Measurements from ENCODE around the gene TENM3. TPM values are rescaled to one million over a fixed set of nuclear protein-coding genes. Genes with fewer than 3 reads are reported as not detected.

Gene TENM3
- total and polyA plus RNA-seq, 10 of the 15 experiments (the other 5 are each of a cell fraction or from before 2014, with no cell fraction given) = 0.01 to 1.7 (median 0.08) TPM; not detected in 2

GRCh38 chr4:182600856-182601255, 357.7 kb downstream of the TENM3 start:
- no peaks in the 10 kb centered on the region for H4K20me1 ChIP-seq (ENCODE audit: control insufficient read depth, insufficient read depth)
- RAD21 ChIA-PET (ENCODE audit: unreplicated experiment) = interaction anchor here (0.7 kb wide), 1 partner anchor 318 kb away, joined by 3 read pairs; no protein-coding TSS in a partner anchor
- no TSS peak for BruUV-seq (replicated peaks)

GRCh38 chr4:182604161-182604622, 361.0 kb downstream of the TENM3 start:
- no peak overlapping the region for H3K9ac ChIP-seq (ENCODE audit: control insufficient read depth, insufficient read depth, low read length)
- POLR2A ChIA-PET = no interaction called here
- ATAC-seq = no peak
- no peak for TF ChIP-seq EGR1 (IDR thresholded peaks at IDR 0.05; ENCODE audit: borderline replicate concordance in 1 of 2, low read depth in 2 of 2, low read length in 2 of 2)
- TF ChIP-seq ZBTB40 (IDR thresholded peaks at IDR 0.05; ENCODE audit: borderline replicate concordance) = no peak
- no peak for TF ChIP-seq ZBTB33 (IDR thresholded peaks at IDR 0.05)
- TF ChIP-seq RB1 (IDR thresholded peaks at IDR 0.05; ENCODE audit: borderline replicate concordance) = no peak
- TF ChIP-seq ZNF24 (IDR thresholded peaks at IDR 0.05) = no peak
- no peak for TF ChIP-seq TARDBP (IDR thresholded peaks at IDR 0.05; ENCODE audit: borderline replicate concordance)
- TF ChIP-seq KLF5 (IDR thresholded peaks at IDR 0.05; ENCODE audit: partially characterized antibody) = no peak
- no peak for TF ChIP-seq STAT3 (IDR thresholded peaks at IDR 0.05; ENCODE audit: low read depth, low read length)
- no peak for TF ChIP-seq KDM1A (IDR thresholded peaks at IDR 0.05; ENCODE audit: borderline replicate concordance)
- TF ChIP-seq TBL1XR1 (IDR thresholded peaks at IDR 0.05; ENCODE audit: low read depth, low read length) = no peak

More at GRCh38 chr4:182600856-182601255, 357.7 kb downstream of the TENM3 start:
- ChIA-PET POLR2A (no interaction called here), SMC1A (ENCODE audit: uncharacterized antibody, unreplicated experiment) (interaction anchor here (0.5 kb wide), 1 partner anchor 307 kb away, joined by 3 read pairs; no protein-coding TSS in a partner anchor), CTCF (no interaction called here)
- no peak overlapping the region for H2AFZ ChIP-seq (ENCODE audit: control insufficient read depth, low read depth, low read length)
- no peak overlapping the region for H3K4me3 ChIP-seq
- no peaks in the 10 kb centered on the region for H3K36me3 ChIP-seq (ENCODE audit: control insufficient read depth in 2 of 2, insufficient read depth in 2 of 2, low read length in 1 of 2)
- no peaks in the 10 kb centered on the region for H3K27me3 ChIP-seq (replicated peaks in 1 of 2; ENCODE audit: control insufficient read depth in 2 of 2, insufficient read depth in 2 of 2, low read length in 1 of 2)
- no peak overlapping the region for H3K9ac ChIP-seq (ENCODE audit: control insufficient read depth, insufficient read depth, low read length)
- no peak overlapping the region for H3K27ac ChIP-seq (ENCODE audit: control insufficient read depth, insufficient read depth)
- in situ Hi-C loops (cut with MboI) (no loop called here), intact Hi-C loops (cut with micrococcal nuclease; ENCODE audit: unreplicated experiment) (no loop called here)
- 61% methylated on average over 7 of the region's 8 CpGs for WGBS (ENCODE audit: insufficient coverage, insufficient replicate concordance, low lambda C conversion rate, missing lambda C conversion rate)
- no peak for DNase-seq (ENCODE audit: low read depth, low spot score)
- H3K4me1 ChIP-seq (ENCODE audit: control insufficient read depth, insufficient read depth, low read length) = no peaks in the 10 kb centered on the region
- no peak for ATAC-seq
- FAIRE-seq = no peak
- no peaks in the 10 kb centered on the region for H3K79me2 ChIP-seq (ENCODE audit: control insufficient read depth, insufficient read depth, low read length)
- H3K9me3 ChIP-seq (replicated peaks; ENCODE audit: control insufficient read depth, insufficient read depth, low read length) = no peaks in the 10 kb centered on the region
- TF ChIP-seq PAX8 (IDR thresholded peaks at IDR 0.05) (no peak), BHLHE40 (IDR thresholded peaks at IDR 0.05; ENCODE audit: borderline replicate concordance in 1 of 2, low read depth in 2 of 2, low read length in 1 of 2) (no peak), SMC3 (IDR thresholded peaks at IDR 0.05; ENCODE audit: borderline replicate concordance, low read length) (no peak), TAF1 (IDR thresholded peaks at IDR 0.05; ENCODE audit: borderline replicate concordance, low read depth, low read length) (no peak), WRNIP1 (IDR thresholded peaks at IDR 0.05; ENCODE audit: borderline replicate concordance, low read depth, low read length) (no peak), NFYA (IDR thresholded peaks at IDR 0.05; ENCODE audit: borderline replicate concordance, low read depth, low read length) (no peak)
- no peak overlapping the region for H3K4me2 ChIP-seq (ENCODE audit: control insufficient read depth, insufficient read depth)

More at GRCh38 chr4:182604161-182604622, 361.0 kb downstream of the TENM3 start:
- Histone ChIP-seq H3K4me2 (ENCODE audit: control insufficient read depth, insufficient read depth) (no peak overlapping the region), H2AFZ (ENCODE audit: control insufficient read depth, low read depth, low read length) (no peak overlapping the region), H3K4me3 (no peak overlapping the region), H3K79me2 (ENCODE audit: control insufficient read depth, insufficient read depth, low read length) (no peaks in the 10 kb centered on the region), H3K9me3 (replicated peaks; ENCODE audit: control insufficient read depth, insufficient read depth, low read length) (no peaks in the 10 kb centered on the region), H3K27ac (ENCODE audit: control insufficient read depth, insufficient read depth) (no peak overlapping the region), H3K36me3 (ENCODE audit: control insufficient read depth in 2 of 2, insufficient read depth in 2 of 2, low read length in 1 of 2) (no peaks in the 10 kb centered on the region), H3K27me3 (replicated peaks in 1 of 2; ENCODE audit: control insufficient read depth in 2 of 2, insufficient read depth in 2 of 2, low read length in 1 of 2) (no peaks in the 10 kb centered on the region), H4K20me1 (ENCODE audit: control insufficient read depth, insufficient read depth) (no peaks in the 10 kb centered on the region), H3K4me1 (ENCODE audit: control insufficient read depth, insufficient read depth, low read length) (no peaks in the 10 kb centered on the region)
- ChIA-PET CTCF (interaction anchor here (0.5 to 0.6 kb wide), 2 partner anchors 75 to 118 kb away, joined by 3 read pairs; no protein-coding TSS in a partner anchor), SMC1A (ENCODE audit: uncharacterized antibody, unreplicated experiment) (interaction anchor here (1.0 to 2.5 kb wide), 9 partner anchors 9 to 311 kb away, joined by 3 to 13 read pairs (median 3); no protein-coding TSS in a partner anchor), RAD21 (ENCODE audit: unreplicated experiment) (no interaction called here)
- no peak for DNase-seq (ENCODE audit: low read depth, low spot score)
- 0% methylated on average over 2 of the region's 2 CpGs for WGBS (ENCODE audit: insufficient coverage, insufficient replicate concordance, low lambda C conversion rate, missing lambda C conversion rate)
- no peak for FAIRE-seq
- BruUV-seq (replicated peaks) = no TSS peak
- in situ Hi-C loops (cut with MboI) = no loop called here
- intact Hi-C loops (cut with micrococcal nuclease; ENCODE audit: unreplicated experiment) = no loop called here

All from GM12878 (cell line).